ENCODE results near the gene SPRY4. TPM values are rescaled to one million over a fixed set of nuclear protein-coding genes. Genes with fewer than 3 reads are reported as not detected.
A peak's percentile ranks its signal among the peaks of the same experiment; 100 is the strongest.

SPRY4 gene
- total and polyA plus RNA-seq, 2 of the 8 experiments (the other 6 are each of a cell fraction or from before 2014, with no cell fraction given): 59.1 to 113 TPM

DNA sequence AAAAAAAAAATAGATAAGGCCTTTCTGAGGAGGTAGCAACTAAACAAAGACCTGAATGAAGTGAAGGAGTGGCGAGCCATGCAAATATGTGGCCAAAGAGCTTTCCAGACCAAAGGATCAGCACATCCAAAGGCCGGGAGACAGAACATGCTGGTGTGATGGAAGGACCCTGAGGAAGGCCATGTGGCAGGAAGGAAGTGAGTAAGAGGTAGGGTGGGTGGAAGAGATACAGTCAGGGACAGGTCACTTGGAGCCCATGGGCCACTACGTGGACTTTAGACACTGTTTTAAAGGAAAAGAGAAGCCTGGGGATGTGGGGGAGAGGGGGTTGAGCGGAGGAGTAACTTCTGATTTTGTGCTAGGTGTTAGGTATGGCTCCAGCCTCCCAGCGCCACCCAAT, 31.3 kb downstream of the SPRY4 start:
- Histone ChIP-seq H2BK120ac (replicated peaks; ENCODE audit: low read depth, low read length) (no peak overlapping the region), H4K20me1 (replicated peaks in 1 of 2; ENCODE audit: control insufficient read depth in 1 of 2, insufficient read depth in 2 of 2, low read length in 2 of 2) (no peaks in the 10 kb centered on the region), H3K36me3 (ENCODE audit: control insufficient read depth in 2 of 4, insufficient read depth in 4 of 4, low read length in 3 of 4) (no peaks in the 10 kb centered on the region), H3K79me1 (ENCODE audit: low read depth, low read length) (no peaks in the 10 kb centered on the region), H3K4me3 (ENCODE audit: extremely low read depth in 1 of 4, insufficient read depth in 2 of 4, low read depth in 3 of 4, low read length in 4 of 4) (no peak overlapping the region), H2AFZ (ENCODE audit: low read length) (no peak overlapping the region), H3K27me3 (replicated peaks in 1 of 4; ENCODE audit: control insufficient read depth in 3 of 4, extremely low read depth in 1 of 4, insufficient read depth in 3 of 4, low read length in 3 of 4) (no peaks in the 10 kb centered on the region), H3K23me2 (ENCODE audit: low read depth, low read length) (no peaks in the 10 kb centered on the region), H3K79me2 (ENCODE audit: control insufficient read depth in 1 of 2, insufficient read depth in 2 of 2, low read length in 2 of 2) (peaks cover 0 to 11% of the 10 kb centered on the region in 2 experiments; a peak in 2 of 4 replicates), H3K4ac (replicated peaks; ENCODE audit: insufficient read length, low read depth, low read length) (no peak overlapping the region), H3K27ac (ENCODE audit: low read depth, low read length) (no peak overlapping the region), H2BK15ac (ENCODE audit: low read length) (no peak overlapping the region), H3K23ac (ENCODE audit: insufficient read length) (no peak overlapping the region), H2BK20ac (ENCODE audit: low read length) (no peak overlapping the region), H2AK5ac (ENCODE audit: low read depth, low read length) (no peak overlapping the region), H3K14ac (ENCODE audit: insufficient read length) (no peak overlapping the region), H2BK12ac (ENCODE audit: low read depth, low read length) (peak overlapping the region; percentile 42; the same call in 1 of the 2 replicates), H4K5ac (ENCODE audit: insufficient read length, low read depth, low read length) (no peak overlapping the region), H3K4me1 (replicated peaks in 1 of 4; ENCODE audit: control insufficient read depth in 3 of 4, insufficient read depth in 4 of 4, low read length in 3 of 4) (peaks cover 10 to 30% (median 21%) of the 10 kb centered on the region in 4 experiments), H4K91ac (replicated peaks; ENCODE audit: insufficient read length, low read length) (no peak overlapping the region), H3K9me3 (ENCODE audit: insufficient read depth in 2 of 2, low read depth in 1 of 2, low read length in 1 of 2) (no peaks in the 10 kb centered on the region), H3K18ac (ENCODE audit: extremely low read depth, low read length) (no peak overlapping the region), H3K9ac (replicated peaks in 1 of 4; ENCODE audit: extremely low read depth in 1 of 4, low read depth in 3 of 4, low read length in 3 of 4) (no peak overlapping the region), H3K56ac (replicated peaks; ENCODE audit: insufficient read length, low read depth, low read length) (no peak overlapping the region), H4K8ac (ENCODE audit: extremely low read depth, insufficient read depth, low read length) (no peak overlapping the region), H3K4me2 (ENCODE audit: insufficient read depth in 1 of 2, low read depth in 2 of 2, low read length in 2 of 2) (no peak overlapping the region), H2BK5ac (ENCODE audit: low read depth, low read length) (no peak overlapping the region)
- POLR2A ChIA-PET (ENCODE audit: partially characterized antibody): interaction anchor here (0.6 to 3.5 kb wide), 3 partner anchors 13 to 61 kb away, joined by 3 to 14 read pairs (median 3); no protein-coding TSS in a partner anchor
- no peak for DNase-seq (ENCODE audit: low read depth in 1 of 2, low spot score in 2 of 2)
- no peak for FAIRE-seq
- WGBS, 2 experiments (ENCODE audit: extremely low coverage in 1 of 2, insufficient coverage in 1 of 2, insufficient read length in 1 of 2, insufficient replicate concordance in 2 of 2, low coverage in 1 of 2, low lambda C conversion rate in 2 of 2, missing lambda C conversion rate in 1 of 2): 63% methylated on average over 5 of the region's 5 CpGs; no CpG with 5 or more reads in 1 of the 2 experiments
- CTCF ChIA-PET (ENCODE audit: partially characterized antibody): interaction anchor here (0.5 to 1.7 kb wide), 5 partner anchors 9 to 149 kb away, joined by 3 to 4 read pairs (median 3); no protein-coding TSS in a partner anchor
- TF ChIP-seq, protein P1, sequence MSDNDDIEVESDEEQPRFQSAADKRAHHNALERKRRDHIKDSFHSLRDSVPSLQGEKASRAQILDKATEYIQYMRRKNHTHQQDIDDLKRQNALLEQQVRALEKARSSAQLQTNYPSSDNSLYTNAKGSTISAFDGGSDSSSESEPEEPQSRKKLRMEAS (IDR thresholded peaks at IDR 0.05): no peak
- no peak for TF ChIP-seq SIX5 (IDR thresholded peaks at IDR 0.05; ENCODE audit: low read depth, low read length)

Data from H1 (cell line).